Muscle of arm (tissue), 12 donors: Measurements from ENCODE around the gene SBF1. TPM values are rescaled to one million over a fixed set of nuclear protein-coding genes. Genes with fewer than 3 reads are reported as not detected.

Source experiments
- DNase-seq: peaks from one replicate; pipeline ENCODE4 v3.0.0-alpha.2; 2013
- polyA plus RNA-seq, 12 donors: library from polyadenylated mRNA; unstranded; fragments of 120-200 nt; gene quantifications; one replicate each; pipeline ENCODE4 v1.2.1, GENCODE V29; 2013; ENCODE audit not compliant: insufficient read length in 12 of 12

SBF1 gene
- polyA plus RNA-seq, 12 donors: 28.1 to 48.3 (median 35.0) TPM; not detected in 1

DNA sequence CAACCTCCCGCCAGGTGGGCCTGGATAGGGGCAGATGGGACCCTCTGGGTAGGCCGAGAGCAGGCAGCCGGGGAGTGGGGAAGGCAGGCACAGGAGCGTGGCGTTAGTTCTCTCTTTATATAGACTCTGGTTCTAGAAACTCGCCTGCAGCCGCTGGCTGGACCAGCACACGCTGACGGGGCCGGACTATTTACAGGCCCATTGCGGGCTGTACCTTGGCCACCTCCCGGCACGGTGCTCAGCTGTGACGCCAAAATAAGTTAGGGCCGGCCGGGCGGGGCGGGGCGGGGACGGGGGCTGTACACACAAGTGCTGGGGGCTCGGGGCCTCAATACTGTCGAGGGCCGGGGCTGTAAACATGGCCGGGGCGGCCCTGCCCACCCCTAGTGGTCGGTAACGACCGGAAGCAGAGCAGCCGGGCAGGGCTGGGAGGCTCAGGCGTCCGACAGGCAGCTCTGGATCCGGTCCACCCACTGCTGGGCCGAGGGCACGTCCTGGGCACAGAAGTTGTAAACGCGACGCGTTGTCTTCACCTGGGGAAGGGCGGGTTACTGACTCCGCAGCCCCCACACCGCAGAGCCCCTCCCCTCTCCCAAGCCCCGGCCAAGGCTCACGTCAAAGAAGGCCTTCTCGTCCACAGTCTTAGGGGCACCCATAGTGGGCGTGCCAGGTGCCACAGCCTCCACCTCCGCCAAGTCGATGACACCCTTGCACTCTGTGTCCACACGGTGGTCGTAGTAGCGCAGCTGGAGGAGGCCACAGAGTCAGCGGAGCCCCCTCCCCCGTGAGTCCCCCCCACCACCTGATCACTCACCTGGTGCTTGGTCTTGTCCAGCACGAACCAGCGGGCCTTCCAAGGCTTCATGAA is 27.9 kb downstream of the SBF1 start:
- DNase-seq: no peak

DNA sequence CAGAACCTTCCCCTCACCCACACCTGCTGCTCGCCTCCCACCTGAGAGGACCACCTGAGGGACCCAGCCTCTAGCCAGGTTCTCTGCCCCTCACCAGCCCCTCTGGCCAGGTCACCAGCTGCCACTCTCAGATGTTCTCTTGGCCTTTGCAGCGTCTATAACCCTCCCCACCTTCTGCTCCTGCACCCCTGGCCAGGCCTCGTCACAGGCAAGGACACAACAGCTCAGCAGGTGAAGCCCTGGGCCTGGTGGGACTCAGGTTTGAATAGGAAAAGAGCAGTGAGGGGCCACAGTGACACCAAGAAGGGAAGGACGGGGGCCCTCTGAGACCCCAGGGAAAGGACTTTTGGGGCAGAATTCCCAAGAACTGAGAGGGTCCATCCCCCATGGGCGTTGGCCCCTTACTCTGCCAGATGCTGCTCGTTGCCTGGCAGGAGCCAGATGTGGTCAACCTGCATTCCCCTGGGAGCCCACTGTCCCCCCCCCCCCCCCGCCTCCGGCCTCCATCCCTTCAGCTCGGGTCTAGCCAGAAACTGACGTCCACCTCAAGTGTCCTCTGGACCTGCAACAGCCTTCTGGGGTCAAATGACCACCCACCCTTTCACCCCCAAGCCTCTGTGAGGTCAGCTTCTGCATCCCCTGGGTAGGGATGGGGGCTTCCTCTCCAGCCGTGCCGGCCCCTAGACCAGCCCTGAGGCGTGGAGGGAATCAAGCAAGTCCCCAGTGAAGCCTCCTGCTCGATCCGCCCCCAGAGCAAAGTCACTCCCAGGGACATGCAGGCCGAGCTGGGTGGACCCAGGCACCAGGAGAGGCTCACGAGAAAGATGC is 28.7 kb downstream of the SBF1 start:
- no peak for DNase-seq

DNA sequence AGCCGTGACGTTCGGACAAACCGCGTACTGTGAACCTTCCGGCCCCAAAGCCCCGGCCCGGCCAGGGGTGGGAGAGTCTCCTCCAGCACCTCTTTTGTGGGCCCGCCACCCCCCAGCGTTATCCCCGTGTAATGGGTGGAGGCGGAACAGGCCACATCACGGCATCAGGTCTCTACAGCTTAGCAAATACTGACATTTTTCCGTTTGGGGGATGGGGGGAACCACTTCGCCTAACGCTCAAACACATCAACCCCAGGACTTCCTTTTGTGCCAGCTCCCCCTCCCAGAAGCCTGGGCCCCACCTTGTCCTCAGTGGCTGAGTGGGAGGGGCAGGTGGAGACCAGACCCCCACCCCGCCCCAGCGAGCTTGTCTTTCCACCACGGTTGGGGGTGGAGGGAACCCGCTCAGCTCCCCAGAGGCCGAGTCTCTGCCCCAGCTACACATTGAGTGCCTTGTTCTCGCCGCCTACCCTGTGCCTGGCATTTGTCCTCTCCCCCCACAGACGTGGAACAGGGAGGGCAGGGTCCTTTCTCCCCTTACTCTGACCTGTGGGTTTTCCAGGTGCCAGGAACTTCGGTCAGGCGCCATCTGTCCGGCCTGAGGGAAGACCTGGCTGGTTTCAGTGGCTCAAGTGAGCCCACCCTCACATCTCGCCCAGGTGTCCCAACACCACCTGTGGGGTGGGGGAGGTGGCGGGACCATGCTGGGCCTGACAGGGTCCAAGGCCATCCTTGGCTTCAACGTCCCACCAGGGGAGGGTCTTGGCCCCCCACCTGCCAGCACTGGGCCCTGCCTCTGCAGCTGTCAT is 29.6 kb downstream of the SBF1 start:
- DNase-seq: no peak

DNA sequence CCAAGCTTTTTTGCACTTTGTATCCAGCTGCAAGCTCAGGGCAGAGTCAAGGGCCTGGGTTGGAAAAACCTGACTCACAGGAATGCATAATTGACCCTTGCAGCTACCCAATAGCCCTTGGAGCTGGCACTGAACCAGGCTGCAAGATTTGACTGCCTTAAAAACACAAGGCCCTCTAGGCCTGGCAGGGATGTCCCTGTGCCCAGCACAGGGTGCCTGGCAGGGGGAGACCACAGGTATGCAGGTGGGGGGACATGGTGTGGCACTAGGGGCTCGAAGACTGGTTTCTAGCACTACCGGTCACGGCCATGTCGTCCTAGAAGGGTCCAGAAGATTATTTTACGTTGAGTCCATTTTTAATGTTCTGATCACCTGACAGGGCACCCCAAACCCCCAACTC is 30.2 kb downstream of the SBF1 start:
- no peak for DNase-seq

DNA sequence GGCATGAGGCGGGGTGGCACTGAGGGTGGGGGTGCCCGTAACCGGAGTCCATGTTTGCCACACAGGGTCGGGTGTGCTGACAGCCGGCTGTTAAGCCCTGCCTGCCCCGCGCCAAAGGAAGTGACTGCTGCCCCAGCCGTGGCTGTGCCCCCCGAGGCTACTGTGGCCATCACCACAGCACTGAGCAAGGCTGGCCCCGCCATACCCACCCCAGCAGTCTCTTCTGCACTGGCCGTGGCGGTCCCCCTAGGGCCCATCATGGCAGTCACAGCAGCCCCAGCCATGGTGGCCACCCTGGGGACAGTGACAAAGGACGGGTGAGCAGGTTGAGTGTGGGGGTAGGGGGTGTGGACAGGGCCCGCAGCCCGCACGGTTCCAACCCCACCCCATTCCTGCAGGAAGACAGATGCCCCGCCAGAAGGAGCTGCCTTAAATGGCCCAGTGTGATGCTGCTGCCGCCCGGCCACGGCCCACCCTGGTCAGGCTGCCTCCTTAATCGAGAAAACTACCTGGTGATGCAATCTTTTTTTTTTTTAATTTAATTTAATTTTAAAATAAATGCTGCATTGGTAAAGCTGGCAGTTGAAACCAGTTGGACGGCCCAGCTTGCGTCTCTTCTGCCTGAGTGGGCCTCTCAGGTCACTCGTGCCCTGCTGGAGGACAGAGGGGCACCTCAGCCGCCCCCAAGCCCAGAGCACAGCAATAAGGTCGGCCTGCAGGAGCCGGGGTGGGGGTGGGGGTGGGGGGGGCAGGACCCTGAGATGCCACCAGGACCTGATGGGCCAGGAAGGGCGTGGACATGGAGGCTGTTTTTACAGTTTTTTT is 30.8 kb downstream of the SBF1 start:
- DNase-seq: no peak

DNA sequence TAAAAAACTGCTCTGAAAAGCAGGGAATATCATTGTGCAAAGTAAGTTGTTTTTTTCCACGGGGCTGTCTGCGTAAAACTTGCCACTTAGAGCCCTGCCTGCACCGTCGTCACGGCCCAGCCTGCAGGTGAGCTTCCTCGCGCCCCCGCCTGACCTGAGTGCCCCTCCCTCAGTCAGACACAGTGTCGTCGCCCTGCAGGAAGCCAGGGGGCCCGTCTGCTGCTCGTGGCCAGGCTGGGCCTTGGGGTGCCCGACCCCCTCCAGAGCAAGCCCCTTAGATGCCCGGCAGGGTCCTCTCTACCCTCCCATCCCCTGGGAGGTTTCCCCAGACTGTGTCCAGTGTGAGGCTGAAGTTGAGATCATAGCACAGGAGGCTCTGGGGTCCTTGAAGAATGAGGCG is 31.6 kb downstream of the SBF1 start:
- DNase-seq: no peak

DNA sequence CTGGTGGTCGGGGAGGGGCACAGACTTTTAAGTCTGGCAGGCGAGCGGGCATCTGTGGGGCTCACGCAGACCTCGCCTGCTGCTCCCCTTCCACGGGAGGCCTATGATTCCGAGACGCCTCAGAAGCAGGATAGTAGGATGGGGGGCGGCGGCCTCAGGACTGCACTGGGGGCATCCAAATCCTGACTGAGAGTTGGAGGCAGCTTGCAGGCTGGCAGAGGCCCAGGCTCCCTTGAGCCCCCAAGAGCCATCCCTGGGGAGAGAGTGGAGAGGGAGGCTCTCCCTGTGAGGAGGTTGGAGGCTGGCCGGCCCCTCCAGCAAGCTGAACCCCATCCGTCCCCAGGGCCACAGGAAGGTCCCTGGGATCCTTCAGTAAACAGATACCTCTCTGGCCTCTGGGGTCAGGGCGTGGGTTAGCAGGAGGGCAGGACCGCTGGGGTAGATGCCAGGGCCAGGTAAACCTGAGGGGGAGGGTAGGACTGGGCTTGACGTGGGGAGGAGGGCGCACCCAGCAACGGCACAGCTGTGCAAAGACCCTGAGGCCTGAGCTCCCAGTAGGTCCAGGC is 33.3 kb downstream of the SBF1 start:
- DNase-seq: no peak

DNA sequence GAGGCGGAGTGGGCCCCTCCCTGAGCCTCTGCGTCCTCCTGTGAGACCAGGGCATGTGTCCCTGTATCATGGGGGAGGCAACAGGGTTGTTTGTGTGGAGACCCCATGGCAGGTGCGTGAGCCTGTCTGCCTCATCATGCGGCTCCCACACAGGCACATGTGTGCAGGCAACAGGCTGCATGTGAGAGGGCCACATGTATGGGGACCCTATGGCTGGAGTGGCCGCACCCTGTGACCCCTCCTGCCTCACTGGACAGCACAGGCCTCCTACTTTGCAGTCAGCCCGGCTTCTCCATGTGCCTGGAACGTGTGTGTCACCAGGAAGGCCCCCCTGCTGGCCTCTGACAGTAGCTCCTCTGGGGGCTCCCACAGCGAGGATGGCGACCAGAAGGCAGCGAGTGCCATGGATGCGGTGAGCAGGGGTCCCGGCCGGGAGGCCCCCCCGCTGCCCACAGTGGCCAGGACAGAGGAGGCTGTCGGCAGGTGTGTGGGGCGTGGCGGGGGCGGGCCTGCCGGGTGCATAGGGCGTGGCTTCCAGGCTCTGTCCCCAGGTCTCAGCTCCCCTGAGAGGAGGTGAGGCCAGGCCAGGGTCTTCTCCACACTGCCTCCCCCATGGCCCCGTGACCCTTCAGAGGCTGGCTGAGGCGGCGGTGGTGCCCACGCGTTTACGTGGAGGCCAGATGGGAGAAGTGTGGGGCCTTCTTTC is 34.1 kb downstream of the SBF1 start:
- no peak for DNase-seq

DNA sequence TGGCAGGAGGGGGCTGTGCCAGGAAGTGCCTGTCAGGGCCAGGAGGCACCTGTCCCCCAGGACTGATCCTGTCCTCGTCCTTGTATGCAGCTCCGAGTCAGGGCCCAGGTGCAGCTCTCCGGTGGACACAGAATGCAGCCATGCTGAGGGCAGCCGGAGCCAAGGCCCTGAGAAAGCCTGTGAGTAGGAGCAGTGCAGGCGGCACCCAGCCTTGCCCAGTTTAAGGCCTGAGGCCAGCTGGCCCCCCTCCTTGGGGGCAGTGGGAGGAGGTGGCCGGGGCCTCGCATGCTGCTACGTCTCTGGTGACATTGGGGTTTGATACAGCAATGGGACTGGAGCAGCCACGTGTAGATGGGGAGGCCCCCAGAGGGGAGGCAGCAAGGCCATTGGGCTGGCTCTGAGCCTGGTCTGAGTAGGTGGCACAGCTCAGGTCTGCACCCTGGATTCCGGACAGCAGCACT is 34.9 kb downstream of the SBF1 start:
- DNase-seq: no peak

DNA sequence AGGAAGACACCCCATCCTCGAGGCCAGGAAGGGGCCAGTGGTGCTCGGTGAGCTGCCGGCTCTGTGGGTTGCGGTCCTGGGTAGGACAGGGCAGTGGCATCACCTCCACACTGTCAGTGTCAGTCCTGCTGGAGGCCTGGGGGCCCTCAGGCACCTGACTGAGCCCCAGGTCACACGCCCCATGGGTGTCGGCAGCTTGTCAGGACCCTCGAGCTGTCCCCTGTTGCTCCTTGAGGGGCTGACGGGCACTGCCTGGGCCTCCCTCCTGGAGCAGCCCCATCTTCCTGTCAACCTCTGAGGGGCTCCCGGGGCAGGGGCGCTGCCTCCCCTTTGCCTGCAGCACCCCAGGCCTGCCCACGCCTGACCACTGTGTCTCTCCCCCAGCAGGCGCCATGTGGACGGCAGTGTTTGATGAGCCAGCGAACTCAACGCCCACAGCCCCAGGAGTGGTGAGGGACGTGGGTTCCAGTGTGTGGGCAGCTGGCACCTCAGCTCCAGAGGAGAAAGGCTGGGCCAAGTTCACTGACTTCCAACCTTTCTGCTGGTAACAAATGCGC is 35.4 kb downstream of the SBF1 start:
- DNase-seq: no peak

DNA sequence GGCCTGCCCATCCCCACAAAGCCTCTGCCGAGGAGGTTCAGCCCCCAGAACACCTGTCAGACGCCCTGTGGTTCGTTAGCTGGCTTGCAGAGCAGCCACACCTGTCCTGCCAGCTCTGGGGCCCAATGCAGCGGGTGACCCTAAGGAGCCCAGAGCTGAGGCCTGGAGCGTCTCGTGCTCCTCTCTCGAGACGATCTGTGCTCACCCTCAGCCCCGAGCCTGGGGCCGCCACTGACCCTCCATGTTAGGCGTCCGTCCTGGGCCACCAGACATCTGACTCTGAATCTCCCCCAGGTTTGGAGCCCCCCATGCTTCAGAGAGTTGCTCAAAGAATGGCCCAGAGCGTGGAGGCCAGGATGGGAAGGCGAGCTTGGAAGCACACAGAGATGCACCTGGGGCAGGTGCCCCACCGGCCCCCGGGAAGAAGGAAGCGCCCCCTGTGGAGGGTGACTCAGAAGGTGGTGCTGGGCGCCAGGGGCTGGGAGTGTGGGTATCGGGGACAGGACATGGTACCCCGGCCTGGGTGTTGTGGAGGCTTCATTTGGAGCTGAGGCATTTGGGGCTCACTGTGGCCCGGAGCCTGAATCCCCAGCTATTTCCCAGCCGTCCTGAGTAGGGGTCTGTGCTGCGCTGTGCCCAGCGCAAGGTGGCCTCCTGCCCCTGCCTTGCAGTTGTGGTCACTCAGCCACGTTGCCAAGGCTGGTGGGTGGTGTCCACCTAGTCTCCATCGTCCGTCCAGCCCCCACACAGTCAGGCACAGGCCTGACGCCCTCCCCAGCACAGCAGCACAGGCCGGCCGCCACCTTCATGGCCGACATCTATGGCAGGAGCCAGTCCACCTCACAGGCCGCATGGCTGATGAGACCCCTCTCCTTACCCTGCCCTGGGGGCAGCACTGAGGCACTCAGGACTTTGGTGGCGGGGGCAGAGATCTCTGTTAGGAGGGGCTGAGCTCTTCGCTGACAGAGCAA is 36.2 kb downstream of the SBF1 start:
- no peak for DNase-seq

DNA sequence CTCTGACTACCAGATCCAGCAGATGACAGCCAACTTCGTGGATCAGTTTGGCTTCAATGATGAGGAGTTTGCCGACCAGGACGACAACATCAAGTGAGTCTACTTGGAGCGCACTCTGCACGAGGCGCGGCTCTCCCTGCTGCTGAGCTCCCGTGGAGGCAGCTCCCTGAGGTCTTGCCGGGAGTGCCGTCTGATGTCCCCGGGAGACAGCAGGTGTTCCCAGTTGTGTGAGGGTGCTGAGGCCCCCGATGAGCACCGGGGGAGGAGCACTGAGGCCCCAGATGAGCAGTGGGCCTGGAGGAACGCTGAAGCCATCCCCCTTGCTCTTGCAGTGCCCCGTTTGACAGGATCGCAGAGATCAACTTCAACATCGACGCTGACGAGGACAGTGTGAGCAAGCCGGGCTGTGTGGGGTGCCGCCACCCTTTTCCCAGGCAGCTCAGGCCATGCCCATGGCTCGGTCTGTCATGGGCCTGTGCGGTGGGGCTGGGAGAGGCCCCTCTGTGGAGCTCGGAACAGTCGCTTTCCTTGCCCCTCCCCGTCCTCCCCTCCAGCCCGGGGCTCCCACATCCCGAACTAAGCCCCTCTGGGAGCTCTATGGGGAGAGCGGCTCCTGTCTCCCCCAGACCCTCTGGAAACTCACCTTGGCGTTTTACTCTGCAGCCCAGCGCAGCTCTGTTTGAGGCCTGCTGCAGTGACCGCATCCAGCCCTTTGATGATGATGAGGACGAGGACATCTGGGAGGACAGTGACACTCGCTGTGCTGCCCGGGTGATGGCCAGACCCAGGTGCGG is 37.1 kb downstream of the SBF1 start:
- no peak for DNase-seq

DNA sequence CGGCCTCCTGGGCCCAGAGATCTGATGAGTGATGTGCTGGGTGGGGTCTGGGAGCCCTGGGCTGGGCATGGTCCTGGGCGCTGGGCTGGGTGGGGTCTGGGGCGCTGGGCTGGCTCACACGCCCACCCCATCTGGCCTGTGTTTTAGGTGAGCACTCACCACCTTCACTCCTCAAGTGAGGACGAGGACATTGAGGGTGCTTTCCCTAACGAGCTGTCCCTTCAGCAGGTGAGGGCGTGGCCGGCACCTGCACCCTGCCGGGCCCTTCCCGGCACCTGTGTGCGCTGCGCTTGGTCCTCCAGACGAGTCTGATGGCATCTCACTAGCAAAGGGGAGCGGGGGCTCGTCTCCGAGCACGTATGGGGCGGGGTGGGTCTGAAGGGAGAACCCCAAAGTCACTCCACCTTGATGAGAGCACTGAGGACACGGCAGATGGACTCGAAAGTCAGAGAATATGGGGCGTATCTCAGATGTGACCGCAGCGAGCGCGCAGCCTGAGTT is 37.9 kb downstream of the SBF1 start:
- DNase-seq: no peak

DNA sequence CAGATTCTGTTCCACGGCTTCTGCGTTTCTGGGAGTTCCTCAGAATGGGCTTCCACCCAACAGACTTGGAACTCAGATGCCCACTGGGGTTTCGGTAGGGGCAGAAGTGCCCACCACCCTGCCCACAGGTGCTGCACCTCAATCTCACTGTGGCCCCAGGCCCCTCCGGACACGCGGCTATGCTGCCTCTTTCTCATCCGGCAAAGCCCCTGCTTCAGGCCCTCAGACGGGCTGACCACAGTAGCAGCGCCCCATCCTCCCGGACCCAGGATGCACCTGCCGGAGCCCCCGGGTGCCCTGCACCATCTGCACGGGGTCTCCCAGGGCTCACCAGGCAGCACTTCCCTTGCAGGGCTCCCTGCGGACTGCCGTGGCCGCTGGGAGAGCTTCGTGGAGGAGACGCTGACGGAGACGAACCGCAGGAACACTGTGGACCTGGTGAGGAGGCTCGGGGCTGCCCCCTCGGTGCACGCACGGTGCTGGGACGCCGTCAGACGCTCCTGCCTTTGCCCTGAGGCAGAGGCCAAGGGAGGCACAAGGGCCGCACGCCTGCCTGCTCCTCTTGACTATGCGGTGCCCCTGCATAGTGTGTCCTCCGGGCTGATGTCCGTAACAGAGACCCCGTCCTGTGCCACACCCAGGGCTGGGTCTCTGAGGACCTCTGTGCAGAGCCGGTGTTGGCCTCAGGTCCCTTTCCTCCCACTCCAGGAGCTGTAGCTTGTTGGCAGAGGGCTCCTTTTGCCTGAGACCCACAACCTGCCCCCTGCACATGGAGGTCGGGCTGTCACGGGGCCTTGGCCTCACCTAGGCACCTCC is 38.6 kb downstream of the SBF1 start:
- DNase-seq: no peak

DNA sequence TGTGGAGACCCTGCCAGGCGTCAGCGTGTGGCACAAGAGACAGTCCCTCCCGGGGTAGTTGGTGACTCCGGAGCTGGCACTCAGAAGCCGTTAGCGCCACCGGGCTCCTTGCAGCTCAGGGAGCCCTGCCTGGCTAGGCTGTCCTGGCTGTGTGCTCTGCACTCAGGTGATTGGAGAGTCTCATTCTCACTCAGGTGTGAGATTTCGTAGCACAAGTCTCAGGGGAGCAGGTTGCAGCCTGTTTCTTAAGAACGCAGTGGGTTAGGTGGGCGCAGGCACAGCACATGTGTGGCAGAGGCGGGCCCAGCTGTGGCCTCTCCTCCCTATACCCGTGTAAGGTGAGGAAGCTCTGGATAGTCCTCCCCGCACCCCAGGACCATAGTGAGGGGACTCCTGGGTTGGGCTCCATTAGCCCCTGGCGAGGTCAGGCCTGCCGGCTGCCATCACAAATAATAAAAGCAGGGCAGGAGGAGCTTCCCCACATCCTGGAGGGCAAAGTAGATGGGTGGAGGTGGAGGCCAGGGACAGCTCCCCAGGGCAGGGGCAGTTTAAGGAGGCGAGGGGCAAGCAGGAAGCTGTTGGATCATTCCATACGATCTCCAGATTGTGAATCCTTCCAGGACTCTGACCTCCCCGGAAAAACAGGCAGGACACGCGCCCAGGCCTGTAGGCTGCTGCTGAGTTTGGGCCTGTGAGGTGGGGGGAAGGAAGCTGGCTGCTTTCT is 39.4 kb downstream of the SBF1 start:
- no peak for DNase-seq

DNA sequence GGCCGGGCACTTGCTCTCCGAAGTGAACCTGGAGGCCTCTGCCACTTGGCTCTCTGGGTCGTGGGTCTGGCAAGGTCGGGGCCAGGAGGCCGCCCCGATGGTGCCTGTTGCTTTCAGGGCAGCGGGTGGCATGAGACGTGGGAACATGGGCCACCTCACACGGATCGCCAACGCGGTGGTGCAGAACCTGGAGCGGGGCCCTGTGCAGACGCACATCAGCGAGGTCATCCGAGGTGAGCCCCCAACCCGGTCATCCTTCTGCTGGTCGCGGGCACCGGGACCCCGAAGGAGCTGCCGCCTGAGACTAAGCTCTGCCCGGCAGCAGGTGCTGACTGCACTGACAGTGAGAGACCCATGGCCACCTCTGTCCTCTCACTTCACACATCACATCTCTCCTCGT is 40.0 kb downstream of the SBF1 start:
- DNase-seq: no peak
